ENCODE data around the gene DOCK10. TPM values are rescaled to one million over a fixed set of nuclear protein-coding genes. Genes with fewer than 3 reads are reported as not detected.

Gene DOCK10
- polyA plus RNA-seq, 1 experiment = 53.0 TPM

GRCh38 chr2:225030893-225031292 lies 11.4 kb downstream of the DOCK10 start:
- ChIA-PET POLR2A (no interaction called here), CTCF (no interaction called here)
- Histone ChIP-seq H3K4me3 (ENCODE audit: low read depth, low read length) (no peak overlapping the region), H3K9me3 (ENCODE audit: control insufficient read depth, insufficient read depth, low read length) (no peaks in the 10 kb centered on the region), H3K27me3 (ENCODE audit: control insufficient read depth, insufficient read depth, low read length) (no peaks in the 10 kb centered on the region), H3K27ac (ENCODE audit: low read depth, low read length) (no peak overlapping the region)
- no peak for TF ChIP-seq CTCF (IDR thresholded peaks at IDR 0.05; ENCODE audit: low read depth, low read length)
- no peak for DNase-seq (ENCODE audit: low read depth, low spot score)

GRCh38 chr2:225030203-225030602 lies 12.1 kb downstream of the DOCK10 start:
- Histone ChIP-seq H3K27me3 (ENCODE audit: control insufficient read depth, insufficient read depth, low read length) (no peaks in the 10 kb centered on the region), H3K27ac (ENCODE audit: low read depth, low read length) (no peak overlapping the region), H3K9me3 (ENCODE audit: control insufficient read depth, insufficient read depth, low read length) (no peaks in the 10 kb centered on the region), H3K4me3 (ENCODE audit: low read depth, low read length) (no peak overlapping the region)
- POLR2A ChIA-PET = no interaction called here
- DNase-seq (ENCODE audit: low read depth, low spot score) = no peak
- no peak for TF ChIP-seq CTCF (IDR thresholded peaks at IDR 0.05; ENCODE audit: low read depth, low read length)
- CTCF ChIA-PET = no interaction called here

GRCh38 chr2:225028572-225028971 lies 13.7 kb downstream of the DOCK10 start:
- no peak for TF ChIP-seq CTCF (IDR thresholded peaks at IDR 0.05; ENCODE audit: low read depth, low read length)
- CTCF ChIA-PET = no interaction called here
- no peak overlapping the region for H3K4me3 ChIP-seq (ENCODE audit: low read depth, low read length)
- DNase-seq (ENCODE audit: low read depth, low spot score) = no peak
- POLR2A ChIA-PET = no interaction called here
- H3K27ac ChIP-seq (ENCODE audit: low read depth, low read length) = no peak overlapping the region
- no peaks in the 10 kb centered on the region for H3K9me3 ChIP-seq (ENCODE audit: control insufficient read depth, insufficient read depth, low read length)
- no peaks in the 10 kb centered on the region for H3K27me3 ChIP-seq (ENCODE audit: control insufficient read depth, insufficient read depth, low read length)

- ChIA-PET POLR2A (no interaction called here), CTCF (interaction anchor here (1.3 to 2.1 kb wide), 2 partner anchors 26 to 638 kb away, joined by 3 to 8 read pairs; no protein-coding TSS in a partner anchor)
- Histone ChIP-seq H3K27me3 (ENCODE audit: control insufficient read depth, insufficient read depth, low read length) (no peaks in the 10 kb centered on the region), H3K9me3 (ENCODE audit: control insufficient read depth, insufficient read depth, low read length) (no peaks in the 10 kb centered on the region), H3K27ac (ENCODE audit: low read depth, low read length) (no peak overlapping the region), H3K4me3 (ENCODE audit: low read depth, low read length) (no peak overlapping the region)
- no peak for TF ChIP-seq CTCF (IDR thresholded peaks at IDR 0.05; ENCODE audit: low read depth, low read length)
- no peak for DNase-seq (ENCODE audit: low read depth, low spot score)
These were observed 15.1 kb downstream of the DOCK10 start for GRCh38 chr2:225027061-225027762.

GRCh38 chr2:225025917-225026571 lies 16.2 kb downstream of the DOCK10 start:
- Histone ChIP-seq H3K4me3 (ENCODE audit: low read depth, low read length) (no peak overlapping the region), H3K9me3 (ENCODE audit: control insufficient read depth, insufficient read depth, low read length) (no peaks in the 10 kb centered on the region), H3K27me3 (ENCODE audit: control insufficient read depth, insufficient read depth, low read length) (no peaks in the 10 kb centered on the region), H3K27ac (ENCODE audit: low read depth, low read length) (no peak overlapping the region)
- DNase-seq (ENCODE audit: low read depth, low spot score) = no peak
- ChIA-PET CTCF (interaction anchor here (0.6 to 2.1 kb wide), 4 partner anchors 24 to 639 kb away, joined by 3 to 8 read pairs (median 3); no protein-coding TSS in a partner anchor), POLR2A (interaction anchor here (0.6 kb wide), 1 partner anchor 17 kb away, joined by 5 read pairs; no protein-coding TSS in a partner anchor)
- no peak for TF ChIP-seq CTCF (IDR thresholded peaks at IDR 0.05; ENCODE audit: low read depth, low read length)
